A549 (cell line): Measurements from ENCODE around the gene NCOA4. TPM values are rescaled to one million over a fixed set of nuclear protein-coding genes. Genes with fewer than 3 reads are reported as not detected.
A peak's percentile ranks its signal among the peaks of the same experiment; 100 is the strongest.

ENCODE experiments used
- ATAC-seq, 2 experiments: fragments of 200-7000 bp in 1 of 2; fragments of >200 bp in 1 of 2; cut with Nextera tagmentation in 1 of 2; cut with Tn5 transposase in 1 of 2; 3 replicates each; pipeline versions ENCODE4 v1.8.0 to v1.9.1; 2018 to 2020; ENCODE audit warnings: mild to moderate bottlenecking in 1 of 2, moderate library complexity in 1 of 2
- CTCF ChIA-PET: fragments of 300-600 bp; sonication (Branson Sonifier 250); formaldehyde crosslinking; extraction: SDS; loops from one replicate; lab custom pipeline; 2021; ENCODE audit warnings: antibody characterized with exemption, inconsistent platforms; lab: Yijun Ruan, JAX
- POLR2A ChIA-PET: fragments of 350-600 bp; formaldehyde crosslinking; extraction: SDS; loops from one replicate; lab custom pipeline; 2021; ENCODE audit warnings: antibody characterized with exemption, inconsistent platforms; lab: Yijun Ruan, JAX
- DNase-seq, 2 experiments: peaks; one replicate each; pipeline versions ENCODE4 v3.0.0 to v3.0.0-alpha.2; 2011 to 2016; ENCODE audit warnings: low read depth in 1 of 2, low spot score in 1 of 2
- FAIRE-seq: peaks from 2 replicates; lab custom pipeline; 2011; peaks lifted over from hg19 to GRCh38; lab: Jason Lieb, UNC
- H3K27ac ChIP-seq, 2 experiments: fragments of >200 bp; sonication (Bioruptor Twin); formaldehyde crosslinking; 3 replicates each; pipeline ENCODE4 v1.5.1; 2016 to 2017
- H3K4me1 ChIP-seq: fragments of >200 bp; sonication (Bioruptor Twin); formaldehyde crosslinking; 3 replicates; pipeline ENCODE4 v1.6.1; 2016
- H3K4me2 ChIP-seq: fragments of >200 bp; sonication (Bioruptor Twin); formaldehyde crosslinking; 3 replicates; pipeline ENCODE4 v1.6.1; 2016
- H3K4me3 ChIP-seq: fragments of >200 bp; sonication (Bioruptor Twin); formaldehyde crosslinking; 3 replicates; pipeline ENCODE4 v1.5.1; 2016
- H3K9me3 ChIP-seq: fragments of >200 bp; sonication (Bioruptor Twin); formaldehyde crosslinking; 3 replicates; pipeline ENCODE4 v1.6.1; 2016
- ATOH8 ChIP-seq: fragments of 250-450 bp; sonication (Bioruptor Pico); IDR thresholded peaks from 2 replicates; pipeline ENCODE4 v1.5.0; 2020; ENCODE audit warnings: low read depth, mild to moderate bottlenecking, moderate library complexity
- CBX2 ChIP-seq: fragments of 200-600 bp; sonication (generic); IDR thresholded peaks from 2 replicates; pipeline ENCODE4 v1.6.1; 2016; ENCODE audit warnings: low read depth, mild to moderate bottlenecking, borderline replicate concordance
- EHF ChIP-seq: fragments of 250-450 bp; sonication (Bioruptor Pico); IDR thresholded peaks from 2 replicates; pipeline ENCODE4 v1.5.0; 2020; ENCODE audit warnings: mild to moderate bottlenecking
- FOXS1 ChIP-seq: fragments of 250-450 bp; sonication (Bioruptor Pico); IDR thresholded peaks from 2 replicates; pipeline ENCODE4 v1.5.0; 2020; ENCODE audit warnings: mild to moderate bottlenecking, moderate library complexity
- GATA3 ChIP-seq: IDR thresholded peaks from 2 replicates; pipeline ENCODE4 v1.6.1; 2012; ENCODE audit warnings: borderline replicate concordance
- HOXB13 ChIP-seq: fragments of 250-450 bp; sonication (Bioruptor Pico); IDR thresholded peaks from 2 replicates; pipeline ENCODE4 v1.5.0; 2020; ENCODE audit warnings: low read depth, mild to moderate bottlenecking, moderate library complexity
- JUN ChIP-seq, 2 experiments: fragments of >200 bp; sonication (Bioruptor Twin); formaldehyde crosslinking; IDR thresholded peaks; 2 replicates in 1 of 2; 3 replicates in 1 of 2; pipeline ENCODE4 v1.6.1; 2016 to 2017
- MAFK ChIP-seq: fragments of 450-650 bp; IDR thresholded peaks from 2 replicates; pipeline ENCODE4 v1.6.1; 2014; ENCODE audit not compliant: partially characterized antibody
- MAZ ChIP-seq: fragments of 150-350 bp; IDR thresholded peaks from 2 replicates; pipeline ENCODE4 v1.6.1; 2014; ENCODE audit warnings: antibody characterized with exemption, low read depth, low read length, borderline replicate concordance
- NFE2L2 ChIP-seq: fragments of 150-350 bp; conservative IDR thresholded peaks from 2 replicates; pipeline ENCODE4 v1.6.1; 2014; ENCODE audit warnings: low read length
- NR3C1 ChIP-seq: fragments of >200 bp; sonication (Bioruptor Twin); formaldehyde crosslinking; IDR thresholded peaks from 3 replicates; pipeline ENCODE4 v1.6.1; 2017
- PHF8 ChIP-seq: fragments of 200-600 bp; sonication (generic); IDR thresholded peaks from 2 replicates; pipeline ENCODE4 v1.6.1; 2016; ENCODE audit warnings: low read depth, mild to moderate bottlenecking, antibody characterized with exemption, moderate library complexity, borderline replicate concordance
- RAD21 ChIP-seq, 2 experiments: fragments of >200 bp in 1 of 2; sonication (Bioruptor Twin) in 1 of 2; formaldehyde crosslinking in 1 of 2; IDR thresholded peaks in 1 of 2; conservative IDR thresholded peaks in 1 of 2; 2 replicates in 1 of 2; 3 replicates in 1 of 2; pipeline ENCODE4 v1.6.1; 2012 to 2018; ENCODE audit warnings: inconsistent platforms in 1 of 2
- RARB ChIP-seq: fragments of 250-450 bp; sonication (Bioruptor Pico); IDR thresholded peaks from 2 replicates; pipeline ENCODE4 v1.8.0; 2021; ENCODE audit warnings: mild to moderate bottlenecking, moderate library complexity
- RFX5 ChIP-seq: fragments of 450-650 bp; IDR thresholded peaks from 2 replicates; pipeline ENCODE4 v1.7.1; 2014; ENCODE audit warnings: antibody characterized with exemption, mild to moderate bottlenecking, moderate library complexity
- SMC3 ChIP-seq: fragments of >200 bp; sonication (Bioruptor Twin); formaldehyde crosslinking; IDR thresholded peaks from 3 replicates; pipeline ENCODE4 v1.6.1; 2018; ENCODE audit warnings: inconsistent platforms
- TP53 ChIP-seq: fragments of 250-450 bp; sonication (Bioruptor Pico); IDR thresholded peaks from 2 replicates; pipeline ENCODE4 v1.5.0; 2021; ENCODE audit warnings: mild to moderate bottlenecking, moderate library complexity
- ZSCAN20 ChIP-seq: fragments of 250-450 bp; sonication (Bioruptor Pico); IDR thresholded peaks from 2 replicates; pipeline ENCODE4 v1.8.0; 2022; ENCODE audit warnings: mild to moderate bottlenecking, moderate library complexity
- WGBS: methylation state at CpG from one replicate; pipeline ENCODE4 v1.1.6; 2017; ENCODE audit errors: missing lambda C conversion rate; 5-methylcytosine and 5-hydroxymethylcytosine counted together
- polyA plus RNA-seq, 4 experiments: library from polyadenylated mRNA; depleted of rRNA in 3 of 4; stranded (reverse); fragments of >200 nt; fragmentation: RNase III in 1 of 4; extraction: RNeasy Plus Mini Kit Qiagen cat#74134 plus additional on column Dnase treatment in 1 of 4; gene quantifications; 2 replicates in 3 of 4; 3 replicates in 1 of 4; pipeline ENCODE4 v1.2.3, GENCODE V29; 2011 to 2017
- TF ChIP-seq, protein P1 (sequence below): fragments of 150-350 bp; IDR thresholded peaks from 2 replicates; pipeline ENCODE4 v1.6.1; 2014; ENCODE audit warnings: low read depth, mild to moderate bottlenecking, low read length

Gene NCOA4
- polyA plus RNA-seq, 2 of the 4 experiments (the other 2 are of a cell fraction) = 72.1 to 112 TPM

GRCh38 chr10:46069771-46070463 lies 39.5 kb upstream of the NCOA4 start:
- TF ChIP-seq TP53 (CRISPR knock-in tag) (no peak), ZSCAN20 (CRISPR knock-in tag) (no peak), RFX5 (no peak), NR3C1 (no peak), JUN (IDR thresholded peaks at IDR 0.05) (no peak), SMC3 (no peak), RAD21 (conservative IDR thresholded peaks at IDR 0.05 in 1 of 2, IDR thresholded peaks at IDR 0.05 in 1 of 2) (no peak), NFE2L2 (no peak), ATOH8 (CRISPR knock-in tag) (no peak), GATA3 (no peak), HOXB13 (CRISPR knock-in tag) (no peak)
- ChIA-PET CTCF (no interaction called here), POLR2A (no interaction called here)
- no peak overlapping the region for H3K27ac ChIP-seq
- H3K4me1 ChIP-seq = no peaks in the 10 kb centered on the region
- H3K4me2 ChIP-seq = no peak overlapping the region
- no peak overlapping the region for H3K4me3 ChIP-seq
- FAIRE-seq (no peak), ATAC-seq (0 out of 6 replicates have a peak, but pooled peaks of 1 of the 2 experiments have one; percentile 24), DNase-seq (no peak)
- H3K9me3 ChIP-seq = peaks cover 8% of the 10 kb centered on the region
- WGBS = 52% methylated on average over 6 of the region's 6 CpGs

DNA sequence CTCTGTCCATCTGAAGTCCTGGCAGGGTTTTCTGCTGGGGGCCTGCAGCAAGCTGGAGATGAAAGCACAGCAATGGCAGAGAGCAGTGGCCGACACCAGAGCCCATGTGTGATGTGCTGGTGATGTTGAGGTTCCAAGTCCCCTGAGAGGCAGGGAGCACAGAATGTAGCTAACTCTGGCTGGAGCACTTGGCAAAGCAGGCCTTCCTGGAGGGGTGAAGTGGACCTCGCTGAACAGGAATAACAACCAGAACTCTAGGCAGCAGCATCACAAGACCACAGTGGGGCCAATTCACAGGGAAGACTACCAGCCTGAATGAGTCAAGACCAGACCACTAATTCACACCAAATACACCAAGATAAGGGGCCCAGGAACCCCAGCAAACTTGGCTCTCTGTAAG lies 38.5 kb upstream of the NCOA4 start:
- peaks cover 8% of the 10 kb centered on the region for H3K9me3 ChIP-seq
- no peaks in the 10 kb centered on the region for H3K4me1 ChIP-seq
- H3K27ac ChIP-seq = no peak overlapping the region
- H3K4me2 ChIP-seq = no peak overlapping the region
- POLR2A ChIA-PET = no interaction called here
- TF ChIP-seq NFE2L2 (no peak), CBX2 (no peak), EHF (CRISPR knock-in tag) (no peak), PHF8 (no peak), ZSCAN20 (CRISPR knock-in tag) (no peak), FOXS1 (CRISPR knock-in tag) (no peak), MAZ (no peak), RARB (CRISPR knock-in tag) (no peak)
- TF ChIP-seq, protein P1, sequence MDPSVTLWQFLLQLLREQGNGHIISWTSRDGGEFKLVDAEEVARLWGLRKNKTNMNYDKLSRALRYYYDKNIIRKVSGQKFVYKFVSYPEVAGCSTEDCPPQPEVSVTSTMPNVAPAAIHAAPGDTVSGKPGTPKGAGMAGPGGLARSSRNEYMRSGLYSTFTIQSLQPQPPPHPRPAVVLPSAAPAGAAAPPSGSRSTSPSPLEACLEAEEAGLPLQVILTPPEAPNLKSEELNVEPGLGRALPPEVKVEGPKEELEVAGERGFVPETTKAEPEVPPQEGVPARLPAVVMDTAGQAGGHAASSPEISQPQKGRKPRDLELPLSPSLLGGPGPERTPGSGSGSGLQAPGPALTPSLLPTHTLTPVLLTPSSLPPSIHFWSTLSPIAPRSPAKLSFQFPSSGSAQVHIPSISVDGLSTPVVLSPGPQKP = no peak
- H3K4me3 ChIP-seq = no peak overlapping the region
- CTCF ChIA-PET = no interaction called here
- FAIRE-seq (no peak), DNase-seq (no peak), ATAC-seq (no peak)
- 42% methylated on average over 2 of the region's 2 CpGs for WGBS

DNA sequence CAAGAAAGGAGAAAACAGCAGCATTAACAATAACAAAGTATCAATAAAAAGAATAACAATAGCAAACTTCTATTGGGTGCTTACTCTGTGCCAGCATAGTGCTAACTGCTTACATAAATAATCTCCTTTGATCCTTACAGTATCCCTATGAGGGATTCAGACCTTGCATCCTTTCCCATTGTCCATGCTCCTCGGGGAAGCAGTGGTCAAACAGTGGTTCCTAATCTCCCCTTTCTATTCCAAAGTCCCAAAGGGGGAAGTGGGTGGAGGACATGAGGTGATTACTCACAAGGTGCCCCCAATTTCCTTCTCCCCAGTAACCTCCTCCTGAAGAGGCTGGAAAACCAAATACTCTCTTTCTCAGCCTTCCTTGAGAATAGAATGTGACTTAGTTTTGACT lies 37.7 kb upstream of the NCOA4 start:
- no peak for DNase-seq

More for the DNA sequence above, 37.7 kb upstream of the NCOA4 start:
- no peak overlapping the region for H3K27ac ChIP-seq
- ChIA-PET POLR2A (no interaction called here), CTCF (no interaction called here)
- no peak overlapping the region for H3K4me2 ChIP-seq
- peaks cover under 1% of the 10 kb centered on the region; the same call in 2 of the 3 replicates for H3K9me3 ChIP-seq
- no peaks in the 10 kb centered on the region for H3K4me1 ChIP-seq
- WGBS = 31% methylated on average over 1 of the region's 1 CpG
- no peak overlapping the region for H3K4me3 ChIP-seq
- FAIRE-seq = no peak
- no peak for ATAC-seq
- no peak for TF ChIP-seq MAFK
- no peak for TF ChIP-seq FOXS1 (CRISPR knock-in tag)
